ENCODE data around the gene DEDD2.

DNA sequence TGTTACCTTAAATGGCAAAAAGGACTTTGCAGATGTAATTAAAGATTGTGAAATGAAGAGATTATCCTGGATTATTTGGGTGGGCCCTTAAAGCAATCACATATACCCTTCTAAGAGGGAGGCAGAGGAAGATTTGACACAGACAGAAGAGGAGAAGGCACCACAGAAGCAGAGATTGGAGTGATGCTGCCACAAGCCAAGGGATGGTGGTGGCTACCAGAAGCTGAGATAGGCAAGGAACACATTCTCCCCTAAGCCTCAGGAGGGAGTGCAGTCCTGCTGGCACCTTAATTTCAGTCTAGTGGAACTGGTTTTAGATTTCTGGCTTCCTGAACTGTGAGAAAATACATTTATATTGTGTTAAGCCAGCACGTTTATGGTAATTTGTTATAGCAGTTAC is 24.2 kb downstream of the DEDD2 start:
- TF ChIP-seq POLR2A (IDR thresholded peaks at IDR 0.05) (no peak), EP300 (IDR thresholded peaks at IDR 0.05) (no peak)
- TF ChIP-seq, protein P1, sequence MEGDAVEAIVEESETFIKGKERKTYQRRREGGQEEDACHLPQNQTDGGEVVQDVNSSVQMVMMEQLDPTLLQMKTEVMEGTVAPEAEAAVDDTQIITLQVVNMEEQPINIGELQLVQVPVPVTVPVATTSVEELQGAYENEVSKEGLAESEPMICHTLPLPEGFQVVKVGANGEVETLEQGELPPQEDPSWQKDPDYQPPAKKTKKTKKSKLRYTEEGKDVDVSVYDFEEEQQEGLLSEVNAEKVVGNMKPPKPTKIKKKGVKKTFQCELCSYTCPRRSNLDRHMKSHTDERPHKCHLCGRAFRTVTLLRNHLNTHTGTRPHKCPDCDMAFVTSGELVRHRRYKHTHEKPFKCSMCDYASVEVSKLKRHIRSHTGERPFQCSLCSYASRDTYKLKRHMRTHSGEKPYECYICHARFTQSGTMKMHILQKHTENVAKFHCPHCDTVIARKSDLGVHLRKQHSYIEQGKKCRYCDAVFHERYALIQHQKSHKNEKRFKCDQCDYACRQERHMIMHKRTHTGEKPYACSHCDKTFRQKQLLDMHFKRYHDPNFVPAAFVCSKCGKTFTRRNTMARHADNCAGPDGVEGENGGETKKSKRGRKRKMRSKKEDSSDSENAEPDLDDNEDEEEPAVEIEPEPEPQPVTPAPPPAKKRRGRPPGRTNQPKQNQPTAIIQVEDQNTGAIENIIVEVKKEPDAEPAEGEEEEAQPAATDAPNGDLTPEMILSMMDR (IDR thresholded peaks at IDR 0.05): no peak
